Heart left ventricle (tissue), 16 donors: ENCODE data around the gene BIN1. TPM values are rescaled to one million over a fixed set of nuclear protein-coding genes. Genes with fewer than 3 reads are reported as not detected.
"Not testable (repeated sequence)": the region's sequence is repeated elsewhere in the genome, so short reads cannot be mapped to it uniquely, and the experiment has no call there.

Source experiments
- ATAC-seq, 4 donors: fragments of 200-7000 bp; cut with Tn5 transposase; one replicate each; pipeline ENCODE4 v1.9.1; 2020 to 2022; ENCODE audit warnings: moderate library complexity in 4 of 4, mild to moderate bottlenecking in 3 of 4, moderate number of reproducible peaks in 1 of 4
- DNase-seq, 5 donors: peaks; one replicate each; pipeline ENCODE4 v3.0.0-alpha.2; 2020
- H3K27ac ChIP-seq, 12 donors: fragments of 200-600 bp; sonication (generic) in 4 of 12; one replicate each; pipeline versions ENCODE4 v1.5.0 to v1.8.0; 2016 to 2022; ENCODE audit warnings: mild to moderate bottlenecking in 2 of 12
- H3K27me3 ChIP-seq, 9 donors: fragments of 200-600 bp; sonication (generic) in 2 of 9; one replicate each; pipeline versions ENCODE4 v1.5.1 to v1.8.0; 2016 to 2022; ENCODE audit warnings: mild to moderate bottlenecking in 3 of 9
- H3K36me3 ChIP-seq, 9 donors: fragments of 200-600 bp; sonication (generic) in 2 of 9; one replicate each; pipeline versions ENCODE4 v1.5.0 to v1.8.0; 2018 to 2022; ENCODE audit warnings: mild to moderate bottlenecking in 2 of 9
- H3K4me1 ChIP-seq, 12 donors: fragments of 200-600 bp; sonication (generic) in 4 of 12; one replicate each; pipeline versions ENCODE4 v1.5.0 to v1.8.0; 2016 to 2022; ENCODE audit warnings: mild to moderate bottlenecking in 3 of 12
- H3K4me3 ChIP-seq, 12 donors: fragments of 200-600 bp; sonication (generic) in 4 of 12; one replicate each; pipeline versions ENCODE4 v1.5.0 to v1.8.0; 2017 to 2022; ENCODE audit warnings: mild to moderate bottlenecking in 9 of 12, moderate library complexity in 4 of 12
- H3K9me3 ChIP-seq, 12 donors: fragments of 200-600 bp; sonication (generic) in 4 of 12; one replicate each; pipeline versions ENCODE4 v1.5.0 to v1.8.0; 2016 to 2022; ENCODE audit warnings: mild to moderate bottlenecking in 1 of 12
- POLR2A ChIP-seq, 2 donors: fragments of 450-650 bp; IDR thresholded peaks; one replicate each; pipeline ENCODE4 v1.6.1; 2017; ENCODE audit warnings: antibody characterized with exemption in 2 of 2, mild to moderate bottlenecking in 2 of 2, moderate library complexity in 2 of 2
- WGBS, 4 donors: extraction: QIAGEN DNeasy Blood & Tissue Kit in 2 of 4; methylation state at CpG; one replicate each; pipeline versions ENCODE4 v1.1.5 to v1.1.7; 2013 to 2018; 5-methylcytosine and 5-hydroxymethylcytosine counted together
- intact Hi-C, 10 donors: fragments of 100-400 bp; cut with DNase I; formaldehyde crosslinking; loops; one replicate each; pipeline versions ENCODE4 v1.11.1 to v1.14.2; 2022
- polyA plus RNA-seq, 2 donors: library from polyadenylated mRNA; stranded (reverse); fragments of 200-250 nt; gene quantifications; one replicate each; pipeline ENCODE4 v1.2.3, GENCODE V29; 2013
- total RNA-seq, 9 donors: library from RNA; depleted of rRNA in 2 of 9; stranded (reverse); fragments of >200 nt in 2 of 9; fragmentation: NEBNext Ultra II Directional in 3 of 9; extraction: Animal tissue kit (Norgen Biotek cat#: 25700) in 3 of 9; gene quantifications; one replicate each; pipeline versions ENCODE4 v1.1.0 to v1.2.4, GENCODE V29; 2016 to 2023
- TF ChIP-seq, protein P1 (sequence below), 12 donors: fragments of 200-600 bp; sonication (generic) in 4 of 12; IDR thresholded peaks; one replicate each; pipeline versions ENCODE4 v1.5.0 to v1.8.0; 2018 to 2022; ENCODE audit warnings: antibody characterized with exemption in 12 of 12, mild to moderate bottlenecking in 5 of 12
- donor health status: ischemic (EF 13 %, LVEDD 7.1; RV severe dilation, severe dysfunction).
- donor health status: healthy with polysubstance abuse.
- donor health status: DM: no; HTN: yes; CAD: no.
- donor health status: DM: no; HTN: no; CAD: no.
- donor health status: ischemic (EF 25% LVEDD 6.9; RV normal size, moderate dysfunction).
- donor health status: ischemic (EF 25% LVEDD 5.7; RV mildly dilated, moderate dysfunction).
- donor health status: healthy.
- donor health status: DM: yes; HTN: yes; CAD: no.
- donor health status: ischemic (EF 35%, LVEDD 5.7; RV mildly dilated, moderate dysfunction).
- donor health status: nonischemic (EF 11% LVEDD 7.7; RV severe dilation, severe dysfunction).
- donor health status: DM: yes; HTN: yes; CAD: no.
- donor health status: PGD.
- donor health status: ischemic (EF 29% LVEDD 5.4; RV normal size, mild dysfunction).
- donor health status: nonischemic (EF 23%, LVEDD 6.1; RV moderate dilation, normal function).

The BIN1 gene
- total and polyA plus RNA-seq, 11 donors: 4.3 to 22.2 (median 15.6) TPM

DNA sequence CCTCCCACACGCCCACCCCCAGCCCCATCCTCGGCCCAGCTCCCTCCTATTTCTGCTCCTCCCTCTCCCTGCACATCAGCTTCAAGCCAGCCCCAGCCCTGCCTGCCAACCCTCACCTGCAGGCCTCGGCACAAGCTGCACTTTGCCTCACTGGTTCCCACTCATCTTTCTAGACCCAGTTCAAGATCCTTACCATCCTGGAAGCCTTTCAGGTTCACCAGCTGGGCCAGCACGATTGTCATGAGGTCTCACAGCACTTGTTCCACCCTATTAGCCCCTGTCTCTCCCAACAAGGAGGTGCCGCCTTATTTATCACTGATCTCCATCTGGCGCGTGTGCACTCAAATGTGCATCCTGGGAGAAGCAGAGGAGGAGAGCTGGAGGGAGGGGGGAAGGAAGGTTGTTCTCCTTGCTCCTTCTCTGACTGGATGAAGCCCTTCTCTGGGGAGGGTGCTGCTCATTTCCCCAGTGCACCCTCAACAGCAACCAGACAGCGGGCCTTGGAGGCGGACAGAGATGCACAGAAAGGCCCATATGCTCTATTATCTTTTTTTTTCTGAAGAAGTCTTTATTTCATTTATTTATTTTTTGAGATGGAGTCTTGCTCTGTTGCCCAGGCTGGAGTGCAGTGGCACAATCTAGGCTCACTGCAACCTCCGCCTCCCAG, 15.5 kb upstream of the BIN1 start:
- WGBS, 4 donors: 81 to 89% (median 87%) methylated on average over 10 of the region's 10 CpGs

DNA sequence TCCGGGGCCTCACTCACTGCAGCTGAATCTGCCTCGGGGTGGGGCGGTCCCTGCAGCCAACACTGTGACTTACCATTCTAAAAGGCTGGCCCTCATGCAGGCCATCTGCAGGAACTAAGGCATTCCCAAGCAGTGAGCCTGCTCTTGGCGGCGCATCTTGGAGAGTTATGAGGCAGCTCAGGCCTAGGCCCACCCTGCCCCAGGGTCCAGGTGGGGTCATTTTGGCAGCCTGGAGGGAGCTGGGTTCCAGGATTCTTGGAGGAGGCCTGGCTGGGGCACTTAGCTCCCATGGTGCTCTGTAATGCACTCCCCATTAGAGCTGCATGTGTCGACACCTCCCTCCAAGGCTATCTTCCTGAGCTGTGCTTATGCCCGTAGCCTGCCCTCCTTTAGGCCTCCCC, 14.8 kb upstream of the BIN1 start:
- intact Hi-C loops: no loop called here
- Histone ChIP-seq H3K36me3 (no peaks in the 10 kb centered on the region), H3K27ac (no peak overlapping the region)

More for the DNA sequence above, 15.5 kb upstream of the BIN1 start:
- no peaks in the 10 kb centered on the region for H3K9me3 ChIP-seq
- peaks cover 0 to 13% (median 0%) of the 10 kb centered on the region in 12 donors for H3K4me1 ChIP-seq
- no peak overlapping the region for H3K4me3 ChIP-seq
- intact Hi-C loops: no loop called here
- no peak for ATAC-seq
- H3K27me3 ChIP-seq: peaks cover 0 to 5% (median 0%) of the 10 kb centered on the region in 9 donors
- no peak overlapping the region for H3K27ac ChIP-seq
- DNase-seq: no peak
- TF ChIP-seq, protein P1, sequence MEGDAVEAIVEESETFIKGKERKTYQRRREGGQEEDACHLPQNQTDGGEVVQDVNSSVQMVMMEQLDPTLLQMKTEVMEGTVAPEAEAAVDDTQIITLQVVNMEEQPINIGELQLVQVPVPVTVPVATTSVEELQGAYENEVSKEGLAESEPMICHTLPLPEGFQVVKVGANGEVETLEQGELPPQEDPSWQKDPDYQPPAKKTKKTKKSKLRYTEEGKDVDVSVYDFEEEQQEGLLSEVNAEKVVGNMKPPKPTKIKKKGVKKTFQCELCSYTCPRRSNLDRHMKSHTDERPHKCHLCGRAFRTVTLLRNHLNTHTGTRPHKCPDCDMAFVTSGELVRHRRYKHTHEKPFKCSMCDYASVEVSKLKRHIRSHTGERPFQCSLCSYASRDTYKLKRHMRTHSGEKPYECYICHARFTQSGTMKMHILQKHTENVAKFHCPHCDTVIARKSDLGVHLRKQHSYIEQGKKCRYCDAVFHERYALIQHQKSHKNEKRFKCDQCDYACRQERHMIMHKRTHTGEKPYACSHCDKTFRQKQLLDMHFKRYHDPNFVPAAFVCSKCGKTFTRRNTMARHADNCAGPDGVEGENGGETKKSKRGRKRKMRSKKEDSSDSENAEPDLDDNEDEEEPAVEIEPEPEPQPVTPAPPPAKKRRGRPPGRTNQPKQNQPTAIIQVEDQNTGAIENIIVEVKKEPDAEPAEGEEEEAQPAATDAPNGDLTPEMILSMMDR (IDR thresholded peaks at IDR 0.05): no peak
- TF ChIP-seq POLR2A (IDR thresholded peaks at IDR 0.05): no peak
- H3K36me3 ChIP-seq: no peaks in the 10 kb centered on the region

DNA sequence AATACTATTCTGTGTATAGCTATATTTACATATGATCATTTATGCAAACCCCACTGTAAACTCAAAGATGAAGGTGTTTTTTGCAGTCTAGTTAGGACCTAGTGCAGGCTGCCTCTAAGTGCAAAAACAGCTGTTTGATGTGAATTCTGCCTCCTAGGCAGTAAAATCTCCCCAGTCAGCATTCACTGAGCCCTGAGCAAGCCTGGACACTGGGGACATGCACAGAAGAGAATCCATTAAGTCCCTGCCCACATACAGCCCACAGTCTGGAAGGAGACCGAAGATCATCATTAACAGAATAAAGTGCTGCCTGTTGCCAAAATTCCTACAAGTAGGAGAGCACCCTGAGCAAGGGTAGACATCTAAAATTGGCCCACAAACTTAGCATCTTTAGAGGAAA, 14.4 kb upstream of the BIN1 start:
- Histone ChIP-seq H3K27me3 (no peaks in the 10 kb centered on the region), H3K27ac (no peak overlapping the region), H3K4me3 (no peak overlapping the region), H3K9me3 (no peaks in the 10 kb centered on the region), H3K36me3 (no peaks in the 10 kb centered on the region), H3K4me1 (peaks cover 0 to 13% (median 0%) of the 10 kb centered on the region in 12 donors)
- no peak for DNase-seq
- intact Hi-C loops: no loop called here
- TF ChIP-seq, protein P1 (IDR thresholded peaks at IDR 0.05): no peak
- no peak for TF ChIP-seq POLR2A (IDR thresholded peaks at IDR 0.05)
- 67 to 82% (median 78%) methylated on average over 1 of the region's 1 CpG for WGBS, 4 donors
- peak in 3 of 4 donors; percentile 43 to 67 (median 64) for ATAC-seq

More for the DNA sequence above, 14.8 kb upstream of the BIN1 start:
- H3K4me3 ChIP-seq: no peak overlapping the region
- H3K4me1 ChIP-seq: peaks cover 0 to 13% (median 0%) of the 10 kb centered on the region in 12 donors
- peak; percentile 84 to 94 (median 90) for ATAC-seq
- peaks cover 0 to under 1% (median 0%) of the 10 kb centered on the region in 9 donors for H3K27me3 ChIP-seq
- H3K9me3 ChIP-seq: no peaks in the 10 kb centered on the region
- peak; percentile 39 to 86 (median 62) for DNase-seq
- 80 to 89% (median 85%) methylated on average over 4 to 7 of the region's 7 CpGs for WGBS, 4 donors
- TF ChIP-seq, protein P1 (IDR thresholded peaks at IDR 0.05): no peak
- no peak for TF ChIP-seq POLR2A (IDR thresholded peaks at IDR 0.05)

DNA sequence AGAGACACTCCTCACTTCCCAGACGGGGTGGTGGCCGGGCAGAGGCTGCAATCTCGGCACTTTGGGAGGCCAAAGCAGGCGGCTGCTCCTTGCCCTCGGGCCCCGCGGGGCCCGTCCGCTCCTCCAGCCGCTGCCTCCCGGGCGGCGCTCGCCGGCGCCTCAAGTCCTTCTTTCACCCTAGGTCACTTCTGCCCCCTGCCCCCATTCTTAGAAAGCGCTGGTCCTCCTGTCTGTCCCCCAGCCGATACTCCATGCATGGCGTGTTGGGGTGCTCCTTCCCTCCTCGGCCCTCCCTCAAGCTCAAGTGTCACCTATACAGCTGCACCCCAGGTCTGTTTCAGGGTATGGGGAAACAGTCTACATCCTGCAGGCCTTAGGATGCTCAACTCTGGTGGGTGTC, 13.5 kb upstream of the BIN1 start:
- 94 to 97% (median 96%) methylated on average over 16 to 20 of the region's 20 CpGs for WGBS, 4 donors

More for the DNA sequence above, 13.5 kb upstream of the BIN1 start:
- H3K36me3 ChIP-seq, H3K27me3 ChIP-seq, intact Hi-C loops, H3K4me3 ChIP-seq, H3K27ac ChIP-seq, ATAC-seq, DNase-seq, H3K9me3 ChIP-seq: not testable (repeated sequence)
- peaks cover 0 to 13% (median 0%) of the 10 kb centered on the region in 12 donors for H3K4me1 ChIP-seq
